ENCODE results near the gene GDF11.
"Not testable (repeated sequence)": the region's sequence is repeated elsewhere in the genome, so short reads cannot be mapped to it uniquely, and the experiment has no call there.

The GDF11 gene

GRCh38 chr12:55748230-55748993, 5.5 kb downstream of the GDF11 start:
- TF ChIP-seq CTCF (IDR thresholded peaks at IDR 0.05; ENCODE audit: low read depth, low read length) = no peak
- DNase-seq (ENCODE audit: low read depth, low spot score) = no peak
- H3K4me3 ChIP-seq (ENCODE audit: low read depth, low read length) = no peak overlapping the region
- in situ Hi-C loops (cut with HindIII; ENCODE audit: low sequenced_read_pairs) = no loop called here

- in situ Hi-C loops (cut with HindIII; ENCODE audit: low sequenced_read_pairs) = no loop called here
- no peak for TF ChIP-seq CTCF (IDR thresholded peaks at IDR 0.05; ENCODE audit: low read depth, low read length)
Measured at GRCh38 chr12:55755246-55755645, 12.3 kb downstream of the GDF11 start.

GRCh38 chr12:55757701-55758100, 14.8 kb downstream of the GDF11 start:
- in situ Hi-C loops (cut with HindIII; ENCODE audit: low sequenced_read_pairs) = no loop called here
- TF ChIP-seq CTCF (IDR thresholded peaks at IDR 0.05; ENCODE audit: low read depth, low read length) = no peak
- no peak overlapping the region for H3K4me3 ChIP-seq (ENCODE audit: low read depth, low read length)
- DNase-seq (ENCODE audit: low read depth, low spot score) = no peak

More at GRCh38 chr12:55755246-55755645, 12.3 kb downstream of the GDF11 start:
- no peak for DNase-seq (ENCODE audit: low read depth, low spot score)
- H3K4me3 ChIP-seq (ENCODE audit: low read depth, low read length) = no peak overlapping the region

- in situ Hi-C loops (cut with HindIII; ENCODE audit: low sequenced_read_pairs); DNase-seq (ENCODE audit: low read depth, low spot score); H3K4me3 ChIP-seq (ENCODE audit: low read depth, low read length): not testable (repeated sequence)
Measured at GRCh38 chr12:55758575-55758974, 15.7 kb downstream of the GDF11 start.

GRCh38 chr12:55760663-55761062, 17.7 kb downstream of the GDF11 start:
- TF ChIP-seq CTCF (IDR thresholded peaks at IDR 0.05; ENCODE audit: low read depth, low read length) = no peak
- in situ Hi-C loops (cut with HindIII; ENCODE audit: low sequenced_read_pairs) = no loop called here
- DNase-seq (ENCODE audit: low read depth, low spot score) = no peak
- no peak overlapping the region for H3K4me3 ChIP-seq (ENCODE audit: low read depth, low read length)

- no peak for DNase-seq (ENCODE audit: low read depth, low spot score)
- no peak overlapping the region for H3K4me3 ChIP-seq (ENCODE audit: low read depth, low read length)
- no peak for TF ChIP-seq CTCF (IDR thresholded peaks at IDR 0.05; ENCODE audit: low read depth, low read length)
- in situ Hi-C loops (cut with HindIII; ENCODE audit: low sequenced_read_pairs) = no loop called here
Measured at GRCh38 chr12:55762646-55763045, 19.7 kb downstream of the GDF11 start.

GRCh38 chr12:55765736-55766290, 22.9 kb downstream of the GDF11 start:
- in situ Hi-C loops (cut with HindIII; ENCODE audit: low sequenced_read_pairs) = no loop called here
- H3K4me3 ChIP-seq (ENCODE audit: low read depth, low read length) = no peak overlapping the region
- no peak for DNase-seq (ENCODE audit: low read depth, low spot score)
- no peak for TF ChIP-seq CTCF (IDR thresholded peaks at IDR 0.05; ENCODE audit: low read depth, low read length)

Measured in astrocyte of the spinal cord (primary cell).